WERI-Rb-1 (cell line): ENCODE results near the gene CD247.

ENCODE experiments used
- DNase-seq: peaks from one replicate; pipeline ENCODE4 v3.0.0-alpha.2; 2020
- H3K27ac ChIP-seq: fragments of 250-450 bp; sonication (Bioruptor Pico); 2 replicates; pipeline ENCODE4 v1.5.1; 2020; ENCODE audit warnings: mild to moderate bottlenecking, moderate library complexity
- H3K27me3 ChIP-seq: fragments of 250-450 bp; sonication (Bioruptor Pico); 2 replicates; pipeline ENCODE4 v1.5.1; 2021; ENCODE audit warnings: mild to moderate bottlenecking, low read depth, moderate library complexity; ENCODE audit not compliant: insufficient read depth, severe bottlenecking
- H3K36me3 ChIP-seq: fragments of 250-450 bp; sonication (Bioruptor Pico); 2 replicates; pipeline ENCODE4 v1.5.1; 2020; ENCODE audit warnings: mild to moderate bottlenecking, moderate library complexity
- H3K4me3 ChIP-seq: 2 replicates; pipeline ENCODE4 v1.5.1; 2011; ENCODE audit warnings: low read depth, mild to moderate bottlenecking, control low read depth, low read length
- H3K9me3 ChIP-seq: fragments of 250-450 bp; sonication (Bioruptor Pico); 2 replicates; pipeline ENCODE4 v1.5.1; 2021; ENCODE audit warnings: mild to moderate bottlenecking, moderate library complexity; ENCODE audit not compliant: severe bottlenecking
- TF ChIP-seq, protein P1 (sequence below): IDR thresholded peaks from 2 replicates; pipeline ENCODE4 v1.5.1; 2011; ENCODE audit warnings: low read depth, mild to moderate bottlenecking, control low read depth, inconsistent platforms, low read length

The CD247 gene

GRCh38 chr1:167423684-167424619 lies 94.4 kb downstream of the CD247 start:
- no peaks in the 10 kb centered on the region for H3K27me3 ChIP-seq
- TF ChIP-seq, protein P1, sequence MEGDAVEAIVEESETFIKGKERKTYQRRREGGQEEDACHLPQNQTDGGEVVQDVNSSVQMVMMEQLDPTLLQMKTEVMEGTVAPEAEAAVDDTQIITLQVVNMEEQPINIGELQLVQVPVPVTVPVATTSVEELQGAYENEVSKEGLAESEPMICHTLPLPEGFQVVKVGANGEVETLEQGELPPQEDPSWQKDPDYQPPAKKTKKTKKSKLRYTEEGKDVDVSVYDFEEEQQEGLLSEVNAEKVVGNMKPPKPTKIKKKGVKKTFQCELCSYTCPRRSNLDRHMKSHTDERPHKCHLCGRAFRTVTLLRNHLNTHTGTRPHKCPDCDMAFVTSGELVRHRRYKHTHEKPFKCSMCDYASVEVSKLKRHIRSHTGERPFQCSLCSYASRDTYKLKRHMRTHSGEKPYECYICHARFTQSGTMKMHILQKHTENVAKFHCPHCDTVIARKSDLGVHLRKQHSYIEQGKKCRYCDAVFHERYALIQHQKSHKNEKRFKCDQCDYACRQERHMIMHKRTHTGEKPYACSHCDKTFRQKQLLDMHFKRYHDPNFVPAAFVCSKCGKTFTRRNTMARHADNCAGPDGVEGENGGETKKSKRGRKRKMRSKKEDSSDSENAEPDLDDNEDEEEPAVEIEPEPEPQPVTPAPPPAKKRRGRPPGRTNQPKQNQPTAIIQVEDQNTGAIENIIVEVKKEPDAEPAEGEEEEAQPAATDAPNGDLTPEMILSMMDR: no peak
- DNase-seq: no peak
- no peak overlapping the region for H3K27ac ChIP-seq
- H3K9me3 ChIP-seq: no peaks in the 10 kb centered on the region
- H3K36me3 ChIP-seq: no peaks in the 10 kb centered on the region
- H3K4me3 ChIP-seq: no peak overlapping the region

DNA sequence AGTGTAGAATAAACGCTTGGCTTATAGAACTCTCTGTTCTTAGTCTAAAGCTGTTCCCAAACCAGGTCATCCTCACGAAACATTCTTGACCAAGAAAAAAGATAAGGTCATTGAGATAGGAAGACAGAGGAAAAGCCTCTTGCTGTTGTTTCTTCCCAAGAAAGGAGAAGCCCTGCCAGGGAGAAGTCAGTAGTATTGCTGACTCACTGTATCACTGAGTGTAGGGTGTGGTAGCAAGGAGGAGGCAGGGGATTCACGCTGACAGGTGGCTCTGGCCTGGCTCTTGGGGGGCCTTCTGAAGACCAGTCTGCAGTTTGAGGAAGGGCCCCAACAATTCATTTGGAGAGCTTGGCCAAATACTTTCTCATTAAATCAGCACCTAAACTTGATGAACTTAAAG lies 97.8 kb downstream of the CD247 start:
- no peak for DNase-seq
- no peak overlapping the region for H3K27ac ChIP-seq
- TF ChIP-seq, protein P1: no peak

DNA sequence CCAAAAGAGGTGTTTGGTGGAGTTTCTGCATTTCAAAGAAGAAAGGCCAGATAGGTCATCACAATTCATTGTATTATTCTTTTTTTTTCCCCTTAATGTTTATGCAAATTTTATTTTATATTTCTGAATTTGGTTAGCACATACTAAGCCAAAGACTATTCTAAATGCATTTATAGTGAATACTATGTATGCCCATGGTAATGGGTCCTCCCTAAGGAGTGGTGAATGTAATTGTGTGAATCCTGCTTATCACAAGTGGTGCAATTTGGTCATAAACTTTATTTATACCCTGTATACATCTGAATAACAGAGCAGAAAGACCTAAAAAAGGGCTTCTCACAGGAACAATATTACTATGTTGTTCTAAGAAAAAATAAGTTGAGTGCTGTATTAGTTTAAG lies 99.1 kb downstream of the CD247 start:
- no peaks in the 10 kb centered on the region for H3K36me3 ChIP-seq
- DNase-seq: no peak

More for the DNA sequence above, 97.8 kb downstream of the CD247 start:
- Histone ChIP-seq H3K27me3 (no peaks in the 10 kb centered on the region), H3K36me3 (no peaks in the 10 kb centered on the region), H3K9me3 (no peaks in the 10 kb centered on the region), H3K4me3 (no peak overlapping the region)

DNA sequence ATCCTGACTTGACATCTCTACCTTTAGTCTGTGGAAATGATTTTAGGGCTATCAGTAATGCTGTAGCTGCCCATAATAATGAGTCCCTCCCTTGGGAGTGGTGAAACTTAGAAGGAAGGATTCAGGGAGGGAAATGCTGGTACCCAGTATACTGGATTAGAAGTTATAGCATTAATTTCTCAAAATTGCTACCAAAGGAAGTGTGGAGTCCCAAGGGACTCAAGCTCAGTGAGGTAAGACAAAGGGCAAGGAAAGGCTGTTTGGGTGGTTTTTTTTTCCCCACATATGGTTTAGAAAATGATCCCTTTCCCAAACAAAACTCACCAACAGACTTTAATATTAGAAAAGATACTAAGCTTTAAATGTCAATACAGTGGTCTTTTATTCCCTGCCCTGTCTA lies 99.9 kb downstream of the CD247 start:
- Histone ChIP-seq H3K27ac (no peak overlapping the region), H3K36me3 (no peaks in the 10 kb centered on the region), H3K27me3 (no peaks in the 10 kb centered on the region), H3K9me3 (no peaks in the 10 kb centered on the region), H3K4me3 (no peak overlapping the region)
- DNase-seq: no peak
- TF ChIP-seq, protein P1: no peak

More for the DNA sequence above, 99.1 kb downstream of the CD247 start:
- Histone ChIP-seq H3K27me3 (no peaks in the 10 kb centered on the region), H3K4me3 (no peak overlapping the region), H3K9me3 (no peaks in the 10 kb centered on the region), H3K27ac (no peak overlapping the region)
- TF ChIP-seq, protein P1: no peak

GRCh38 chr1:167416506-167416905 lies 101.8 kb downstream of the CD247 start:
- H3K9me3 ChIP-seq: no peaks in the 10 kb centered on the region
- no peak overlapping the region for H3K4me3 ChIP-seq
- DNase-seq: no peak
- TF ChIP-seq, protein P1: no peak
- H3K27ac ChIP-seq: no peak overlapping the region
- no peaks in the 10 kb centered on the region; the same call in 1 of the 2 replicates for H3K36me3 ChIP-seq
- no peaks in the 10 kb centered on the region for H3K27me3 ChIP-seq
